HUDEP-2 (cell line): ENCODE measurements around the gene KLK5.

Experiments
- DNase-seq, 76 experiments: peaks; one replicate each; lab custom pipeline; 2025; ENCODE audit not compliant: unreplicated experiment in 76 of 76; lab: John Stamatoyannopoulos, UW

The KLK5 gene

GRCh38 chr19:50925734-50926133, 27.1 kb downstream of the KLK5 start:
- DNase-seq: no peak

GRCh38 chr19:50924586-50924985, 28.3 kb downstream of the KLK5 start:
- no peak for DNase-seq

GRCh38 chr19:50922317-50922853, 30.5 kb downstream of the KLK5 start:
- peak in 71 of 76 experiments; percentile 27 to 86 (median 61) for DNase-seq

GRCh38 chr19:50921426-50922316, 31.2 kb downstream of the KLK5 start:
- no peak for DNase-seq

GRCh38 chr19:50916069-50916468, 36.8 kb downstream of the KLK5 start:
- DNase-seq: no peak

GRCh38 chr19:50912727-50913716, 39.8 kb downstream of the KLK5 start:
- DNase-seq: no peak

- DNase-seq: no peak
These were observed 40.7 kb downstream of the KLK5 start for GRCh38 chr19:50912102-50912599.

- DNase-seq: no peak
These were observed 41.4 kb downstream of the KLK5 start, which contains the start of gene KLK4 for GRCh38 chr19:50911206-50912101. KLK4 (minus strand) TSS chr19:50911395; CDS start chr19:50910738, 657 bp downstream.

GRCh38 chr19:50910722-50911121, 42.1 kb downstream of the KLK5 start:
- DNase-seq: no peak

GRCh38 chr19:50909240-50910070, 43.4 kb downstream of the KLK5 start:
- peak in 69 of 76 experiments; percentile 8 to 86 (median 58) for DNase-seq

- DNase-seq: no peak
These were observed 44.5 kb downstream of the KLK5 start for GRCh38 chr19:50908336-50908735.

GRCh38 chr19:50906217-50906616, 46.6 kb downstream of the KLK5 start:
- peak in 40 of 76 experiments; percentile 3 to 71 (median 32) for DNase-seq

GRCh38 chr19:50902640-50903039, 50.2 kb downstream of the KLK5 start:
- no peak for DNase-seq

GRCh38 chr19:50899569-50899968, 53.3 kb downstream of the KLK5 start:
- peak in 15 of 76 experiments; percentile 5 to 38 (median 19) for DNase-seq

- DNase-seq: no peak
These were observed 54.8 kb downstream of the KLK5 start for GRCh38 chr19:50898018-50898417.

GRCh38 chr19:50897612-50898011, 55.2 kb downstream of the KLK5 start:
- no peak for DNase-seq

GRCh38 chr19:50897191-50897607, 55.6 kb downstream of the KLK5 start:
- DNase-seq: no peak

- peak in 61 of 76 experiments; percentile 5 to 86 (median 51) for DNase-seq
These were observed 56.1 kb downstream of the KLK5 start for GRCh38 chr19:50896591-50897190.
